GM23338 (cell line): Measurements from ENCODE around the gene CAPN1. TPM values are rescaled to one million over a fixed set of nuclear protein-coding genes. Genes with fewer than 3 reads are reported as not detected.

Experiments used
- ATAC-seq: fragments of 200-7000 bp; cut with Tn5 transposase; 3 replicates; pipeline ENCODE4 v1.9.1; 2020
- DNase-seq: peaks from one replicate; pipeline ENCODE4 v3.0.0-alpha.2; 2015; ENCODE audit warnings: low spot score
- H2AFZ ChIP-seq: fragments of 200-600 bp; sonication (generic); 2 replicates; pipeline ENCODE4 v1.8.0; 2016; ENCODE audit warnings: antibody characterized with exemption, mild to moderate bottlenecking, moderate library complexity
- H3F3A ChIP-seq: fragments of 200-600 bp; sonication (generic); replicated peaks from 2 replicates; pipeline ENCODE4 v1.8.0; 2017; ENCODE audit warnings: antibody characterized with exemption, mixed run types, low read depth
- H3K27ac ChIP-seq: fragments of 200-600 bp; sonication (generic); 2 replicates; pipeline ENCODE4 v1.6.1; 2016; ENCODE audit warnings: low read depth
- H3K27me3 ChIP-seq: fragments of 200-600 bp; sonication (generic); 2 replicates; pipeline ENCODE4 v1.8.0; 2016; ENCODE audit warnings: mild to moderate bottlenecking, mixed run types, moderate library complexity; ENCODE audit not compliant: insufficient read depth
- H3K36me3 ChIP-seq: fragments of 200-600 bp; sonication (generic); 2 replicates; pipeline ENCODE4 v1.8.0; 2016; ENCODE audit warnings: mild to moderate bottlenecking; ENCODE audit not compliant: insufficient read depth
- H3K4me1 ChIP-seq: fragments of 200-600 bp; sonication (generic); 2 replicates; pipeline ENCODE4 v1.8.0; 2016; ENCODE audit warnings: mild to moderate bottlenecking, moderate library complexity; ENCODE audit not compliant: insufficient read depth
- H3K4me2 ChIP-seq: fragments of 200-600 bp; sonication (generic); 2 replicates; pipeline ENCODE4 v1.7.1; 2017; ENCODE audit warnings: mixed run types
- H3K4me3 ChIP-seq: fragments of 200-600 bp; sonication (generic); 2 replicates; pipeline ENCODE4 v1.6.1; 2016; ENCODE audit warnings: mixed run types
- H3K79me2 ChIP-seq: fragments of 200-600 bp; sonication (generic); replicated peaks from 2 replicates; pipeline ENCODE4 v1.8.0; 2017; ENCODE audit warnings: mild to moderate bottlenecking; ENCODE audit not compliant: insufficient read depth
- H3K9me2 ChIP-seq: fragments of 200-600 bp; sonication (generic); 2 replicates; pipeline ENCODE4 v1.8.0; 2017; ENCODE audit not compliant: insufficient read depth
- H4K20me1 ChIP-seq: fragments of 200-600 bp; sonication (generic); replicated peaks from 2 replicates; pipeline ENCODE4 v1.8.0; 2017; ENCODE audit warnings: mild to moderate bottlenecking; ENCODE audit not compliant: insufficient read depth
- H3K27ac Mint-ChIP-seq: 2 replicates; pipeline ENCODE4 v1.8.0; 2020; ENCODE audit warnings: inconsistent platforms, mild to moderate bottlenecking, moderate library complexity, mixed read lengths
- H3K27me3 Mint-ChIP-seq: 3 replicates; pipeline ENCODE4 v1.8.0; 2022; ENCODE audit warnings: low read depth, mild to moderate bottlenecking, moderate library complexity, mixed read lengths, inconsistent platforms; ENCODE audit not compliant: insufficient read depth, poor library complexity
- H3K36me3 Mint-ChIP-seq: 3 replicates; pipeline ENCODE4 v1.8.0; 2021; ENCODE audit warnings: low read depth, mild to moderate bottlenecking, inconsistent platforms, moderate library complexity, mixed read lengths
- H3K4me1 Mint-ChIP-seq: 3 replicates; pipeline ENCODE4 v1.8.0; 2020; ENCODE audit warnings: mild to moderate bottlenecking, inconsistent platforms, mixed read lengths
- H3K4me3 Mint-ChIP-seq: 3 replicates; pipeline ENCODE4 v1.8.0; 2021; ENCODE audit warnings: moderate library complexity, mild to moderate bottlenecking, inconsistent platforms, mixed read lengths
- H3K9me3 Mint-ChIP-seq: 3 replicates; pipeline ENCODE4 v1.8.0; 2020; ENCODE audit warnings: moderate library complexity, mild to moderate bottlenecking, inconsistent platforms, mixed read lengths
- CREB1 ChIP-seq: fragments of 250-450 bp; sonication (Bioruptor Pico); IDR thresholded peaks from 2 replicates; pipeline ENCODE4 v1.5.0; 2020; ENCODE audit warnings: low read depth, mild to moderate bottlenecking, moderate library complexity
- CTCF ChIP-seq, 2 experiments: fragments of 200-600 bp in 1 of 2; sonication (generic) in 1 of 2; conservative IDR thresholded peaks; 2 replicates each; pipeline versions ENCODE4 v1.5.1 to v1.6.1; 2016 to 2017; ENCODE audit warnings: antibody characterized with exemption in 2 of 2, low read depth in 2 of 2, mild to moderate bottlenecking in 2 of 2, moderate library complexity in 1 of 2
- ETS1 ChIP-seq: IDR thresholded peaks from 2 replicates; pipeline ENCODE4 v1.6.1; 2016; ENCODE audit warnings: antibody characterized with exemption
- EZH2 ChIP-seq: fragments of 200-600 bp; sonication (generic); IDR thresholded peaks from one replicate; pipeline ENCODE4 v1.8.0; 2017; ENCODE audit warnings: antibody characterized with exemption, mild to moderate bottlenecking, low read depth; ENCODE audit not compliant: unreplicated experiment
- EZH2phosphoT487 ChIP-seq: fragments of 200-600 bp; sonication (generic); IDR thresholded peaks from one replicate; pipeline ENCODE4 v1.8.1; 2018; ENCODE audit warnings: antibody characterized with exemption; ENCODE audit not compliant: unreplicated experiment
- JUNB ChIP-seq: IDR thresholded peaks from one replicate; pipeline ENCODE4 v1.6.1; 2016; ENCODE audit warnings: antibody characterized with exemption; ENCODE audit not compliant: unreplicated experiment
- NANOG ChIP-seq: IDR thresholded peaks from 2 replicates; pipeline ENCODE4 v1.6.1; 2016; ENCODE audit warnings: antibody characterized with exemption, borderline replicate concordance
- POLR2AphosphoS5 ChIP-seq: IDR thresholded peaks from 2 replicates; pipeline ENCODE4 v1.6.1; 2016; ENCODE audit warnings: antibody characterized with exemption, low read depth
- REST ChIP-seq: IDR thresholded peaks from one replicate; pipeline ENCODE4 v1.6.1; 2018; ENCODE audit warnings: antibody characterized with exemption; ENCODE audit not compliant: unreplicated experiment
- STAT1 ChIP-seq: IDR thresholded peaks from one replicate; pipeline ENCODE4 v1.6.1; 2016; ENCODE audit warnings: antibody characterized with exemption; ENCODE audit not compliant: unreplicated experiment
- ZNF114 ChIP-seq: fragments of 250-450 bp; sonication (Bioruptor Pico); IDR thresholded peaks from 2 replicates; pipeline ENCODE4 v1.5.0; 2020; ENCODE audit warnings: mild to moderate bottlenecking, moderate library complexity
- ZNF331 ChIP-seq: fragments of 250-450 bp; sonication (Bioruptor Pico); IDR thresholded peaks from 2 replicates; pipeline ENCODE4 v1.5.0; 2020; ENCODE audit warnings: low read depth, mild to moderate bottlenecking, moderate library complexity
- polyA plus RNA-seq: library from polyadenylated mRNA; unstranded; fragments of >200 nt; fragmentation: Nextera tagmentation; extraction: Ambion mirVana; gene quantifications from 2 replicates; pipeline ENCODE4 v1.2.1, GENCODE V29; 2016
- total RNA-seq: library from RNA; depleted of rRNA; stranded (reverse); fragments of >200 nt; shearing (Covaris generic); gene quantifications from 2 replicates; pipeline ENCODE4 v1.2.3, GENCODE V29; 2014

Gene CAPN1
- total and polyA plus RNA-seq, 2 experiments from 2014 or later: 67.3 to 277 TPM

- TF ChIP-seq CTCF (conservative IDR thresholded peaks at IDR 0.05; ENCODE audit: low read depth in 2 of 2): no peak
- no peak for TF ChIP-seq JUNB
- no peak for TF ChIP-seq CREB1
- no peak for TF ChIP-seq EZH2
- TF ChIP-seq STAT1: no peak
- TF ChIP-seq EZH2phosphoT487: no peak
Measured at GRCh38 chr11:65186701-65187100, 5.0 kb downstream of the CAPN1 start (continued).

- H3K27ac Mint-ChIP-seq: no peak overlapping the region
- Histone ChIP-seq H3K27me3 (no peaks in the 10 kb centered on the region), H3K27ac (no peak overlapping the region), H3K79me2 (peaks cover 16% of the 10 kb centered on the region), H3K4me1 (peaks cover 33% of the 10 kb centered on the region), H4K20me1 (0 out of 2 replicates have a peak, but pooled peaks cover 2% of the 10 kb centered on the region), H3K36me3 (peaks cover 23% of the 10 kb centered on the region), H3F3A (peaks cover 26% of the 10 kb centered on the region), H3K4me3 (no peak overlapping the region), H3K4me2 (no peak overlapping the region), H2AFZ (no peak overlapping the region), H3K9me2 (no peaks in the 10 kb centered on the region)
- H3K4me3 Mint-ChIP-seq: no peak overlapping the region
- peaks cover 63% of the 10 kb centered on the region for H3K36me3 Mint-ChIP-seq
- H3K27me3 Mint-ChIP-seq: peaks cover 23% of the 10 kb centered on the region
- DNase-seq: no peak
- no peak for ATAC-seq
- H3K4me1 Mint-ChIP-seq: peaks cover 46% of the 10 kb centered on the region
- TF ChIP-seq ETS1: no peak
- H3K9me3 Mint-ChIP-seq: no peaks in the 10 kb centered on the region
Measured at GRCh38 chr11:65187146-65187675, 5.5 kb downstream of the CAPN1 start.

GRCh38 chr11:65187971-65188461, 6.3 kb downstream of the CAPN1 start:
- no peaks in the 10 kb centered on the region for H3K27me3 ChIP-seq
- Mint-ChIP-seq H3K9me3 (no peaks in the 10 kb centered on the region), H3K27me3 (peaks cover 23% of the 10 kb centered on the region), H3K4me1 (peaks cover 38% of the 10 kb centered on the region), H3K36me3 (peaks cover 65% of the 10 kb centered on the region), H3K27ac (no peak overlapping the region), H3K4me3 (no peak overlapping the region)
- H3K4me1 ChIP-seq: peaks cover 27% of the 10 kb centered on the region
- no peak for ATAC-seq
- H3K27ac ChIP-seq: no peak overlapping the region
- TF ChIP-seq NANOG (no peak), STAT1 (no peak), ZNF114 (no peak), REST (no peak), ZNF331 (CRISPR knock-in tag) (no peak), CREB1 (no peak), EZH2phosphoT487 (no peak), POLR2AphosphoS5 (no peak), JUNB (no peak)
- peaks cover 15% of the 10 kb centered on the region for H3K79me2 ChIP-seq
- H4K20me1 ChIP-seq: 0 out of 2 replicates have a peak, but pooled peaks cover 7% of the 10 kb centered on the region
- no peak for DNase-seq
- no peak overlapping the region for H3K4me3 ChIP-seq
- peaks cover 27% of the 10 kb centered on the region for H3K36me3 ChIP-seq
- H3F3A ChIP-seq: peaks cover 21% of the 10 kb centered on the region
- H3K9me2 ChIP-seq: no peaks in the 10 kb centered on the region
- H3K4me2 ChIP-seq: no peak overlapping the region
- H2AFZ ChIP-seq: no peak overlapping the region
